Esophagus squamous epithelium (tissue), 5 donors: Measurements from ENCODE around the gene LOXL1. TPM values are rescaled to one million over a fixed set of nuclear protein-coding genes. Genes with fewer than 3 reads are reported as not detected.

Source experiments
- DNase-seq: peaks from one replicate; lab custom pipeline; 2025; lab: John Stamatoyannopoulos, UW
- H3K27ac ChIP-seq, 4 donors: fragments of 200-600 bp; sonication (generic); one replicate each; pipeline ENCODE4 v1.5.1; 2016 to 2019; ENCODE audit warnings: mild to moderate bottlenecking in 1 of 4
- H3K27me3 ChIP-seq, 4 donors: fragments of 200-600 bp; sonication (generic); 1 replicate in 3 of 4; 2 replicates in 1 of 4; pipeline versions ENCODE4 v1.5.1 to v1.6.0; 2017 to 2021; ENCODE audit warnings: antibody characterized with exemption in 1 of 4
- H3K36me3 ChIP-seq, 3 donors: fragments of 200-600 bp; sonication (generic); one replicate each; pipeline ENCODE4 v1.5.1; 2016 to 2019
- H3K4me1 ChIP-seq, 3 donors: fragments of 200-600 bp; sonication (generic); one replicate each; pipeline ENCODE4 v1.5.1; 2017 to 2019
- H3K4me3 ChIP-seq, 4 donors: fragments of 200-600 bp; sonication (generic); 1 replicate in 3 of 4; 2 replicates in 1 of 4; pipeline ENCODE4 v1.5.1; 2016 to 2019; ENCODE audit warnings: mild to moderate bottlenecking in 2 of 4, moderate library complexity in 1 of 4
- H3K9me3 ChIP-seq, 3 donors: fragments of 200-600 bp; sonication (generic); one replicate each; pipeline ENCODE4 v1.5.1; 2016 to 2019
- POLR2A ChIP-seq, 4 donors: fragments of 450-650 bp; IDR thresholded peaks; one replicate each; pipeline ENCODE4 v1.6.1; 2017; ENCODE audit warnings: antibody characterized with exemption in 4 of 4, mild to moderate bottlenecking in 4 of 4, moderate library complexity in 3 of 4
- WGBS, 2 donors: methylation state at CpG; one replicate each; pipeline ENCODE4 v1.1.5; 2018; 5-methylcytosine and 5-hydroxymethylcytosine counted together
- intact Hi-C: fragments of 100-400 bp; cut with DNase I; formaldehyde crosslinking; loops from one replicate; pipeline ENCODE4 v1.15.0; 2022
- total RNA-seq, 4 donors: library from RNA; depleted of rRNA; stranded (reverse); fragments of >200 nt; gene quantifications; one replicate each; pipeline ENCODE4 v1.1.0, GENCODE V29; 2016
- TF ChIP-seq, protein P1 (sequence below), 6 experiments: fragments of 450-650 bp in 4 of 6; fragments of 200-600 bp in 2 of 6; sonication (generic) in 2 of 6; IDR thresholded peaks; one replicate each; pipeline ENCODE4 v1.5.1; 2016 to 2019; ENCODE audit warnings: antibody characterized with exemption in 6 of 6, mild to moderate bottlenecking in 4 of 6, moderate library complexity in 4 of 6
- donor health status: DM: yes; HTN: yes; CAD: no.

Gene LOXL1
- total RNA-seq, 4 donors from 2014 or later = 4.3 to 7.7 (median 6.3) TPM

DNA sequence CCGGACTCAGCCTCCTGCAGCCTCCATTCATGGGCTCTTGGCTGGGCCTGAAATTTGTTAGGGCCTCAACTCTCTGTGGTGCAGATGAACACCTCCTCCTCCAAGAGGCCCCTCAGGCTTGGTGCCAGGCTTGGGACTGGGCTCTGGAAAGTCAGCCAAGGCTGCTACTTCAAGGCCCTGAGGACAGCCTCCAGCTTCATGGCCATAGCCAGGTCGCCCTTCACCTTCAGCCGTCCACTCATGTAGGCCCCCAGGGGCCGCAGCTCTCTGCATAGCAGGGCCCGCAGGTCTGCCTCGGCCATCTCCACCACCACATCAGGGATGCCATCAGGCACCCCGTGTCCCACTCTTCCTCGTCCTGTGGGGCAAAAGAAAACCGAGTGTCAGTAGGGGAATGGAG is 57.5 kb downstream of the LOXL1 start:
- H3K27me3 ChIP-seq = no peaks in the 10 kb centered on the region
- peaks cover 0 to 39% (median 0%) of the 10 kb centered on the region in 3 donors for H3K36me3 ChIP-seq
- intact Hi-C loops = no loop called here
- no peak for DNase-seq
- H3K9me3 ChIP-seq = no peaks in the 10 kb centered on the region
- TF ChIP-seq, protein P1, sequence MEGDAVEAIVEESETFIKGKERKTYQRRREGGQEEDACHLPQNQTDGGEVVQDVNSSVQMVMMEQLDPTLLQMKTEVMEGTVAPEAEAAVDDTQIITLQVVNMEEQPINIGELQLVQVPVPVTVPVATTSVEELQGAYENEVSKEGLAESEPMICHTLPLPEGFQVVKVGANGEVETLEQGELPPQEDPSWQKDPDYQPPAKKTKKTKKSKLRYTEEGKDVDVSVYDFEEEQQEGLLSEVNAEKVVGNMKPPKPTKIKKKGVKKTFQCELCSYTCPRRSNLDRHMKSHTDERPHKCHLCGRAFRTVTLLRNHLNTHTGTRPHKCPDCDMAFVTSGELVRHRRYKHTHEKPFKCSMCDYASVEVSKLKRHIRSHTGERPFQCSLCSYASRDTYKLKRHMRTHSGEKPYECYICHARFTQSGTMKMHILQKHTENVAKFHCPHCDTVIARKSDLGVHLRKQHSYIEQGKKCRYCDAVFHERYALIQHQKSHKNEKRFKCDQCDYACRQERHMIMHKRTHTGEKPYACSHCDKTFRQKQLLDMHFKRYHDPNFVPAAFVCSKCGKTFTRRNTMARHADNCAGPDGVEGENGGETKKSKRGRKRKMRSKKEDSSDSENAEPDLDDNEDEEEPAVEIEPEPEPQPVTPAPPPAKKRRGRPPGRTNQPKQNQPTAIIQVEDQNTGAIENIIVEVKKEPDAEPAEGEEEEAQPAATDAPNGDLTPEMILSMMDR (IDR thresholded peaks at IDR 0.05) = no peak
- no peak for TF ChIP-seq POLR2A (IDR thresholded peaks at IDR 0.05)
- peaks cover 40 to 90% (median 65%) of the 10 kb centered on the region in 3 donors for H3K4me1 ChIP-seq
- 100% methylated on average over 1 of the region's 9 CpGs; no CpG with 5 or more reads in 1 of the 2 donors for WGBS, 2 donors
- H3K27ac ChIP-seq = peak overlapping the region; percentile 81 to 95 (median 90)
- no peak overlapping the region for H3K4me3 ChIP-seq

DNA sequence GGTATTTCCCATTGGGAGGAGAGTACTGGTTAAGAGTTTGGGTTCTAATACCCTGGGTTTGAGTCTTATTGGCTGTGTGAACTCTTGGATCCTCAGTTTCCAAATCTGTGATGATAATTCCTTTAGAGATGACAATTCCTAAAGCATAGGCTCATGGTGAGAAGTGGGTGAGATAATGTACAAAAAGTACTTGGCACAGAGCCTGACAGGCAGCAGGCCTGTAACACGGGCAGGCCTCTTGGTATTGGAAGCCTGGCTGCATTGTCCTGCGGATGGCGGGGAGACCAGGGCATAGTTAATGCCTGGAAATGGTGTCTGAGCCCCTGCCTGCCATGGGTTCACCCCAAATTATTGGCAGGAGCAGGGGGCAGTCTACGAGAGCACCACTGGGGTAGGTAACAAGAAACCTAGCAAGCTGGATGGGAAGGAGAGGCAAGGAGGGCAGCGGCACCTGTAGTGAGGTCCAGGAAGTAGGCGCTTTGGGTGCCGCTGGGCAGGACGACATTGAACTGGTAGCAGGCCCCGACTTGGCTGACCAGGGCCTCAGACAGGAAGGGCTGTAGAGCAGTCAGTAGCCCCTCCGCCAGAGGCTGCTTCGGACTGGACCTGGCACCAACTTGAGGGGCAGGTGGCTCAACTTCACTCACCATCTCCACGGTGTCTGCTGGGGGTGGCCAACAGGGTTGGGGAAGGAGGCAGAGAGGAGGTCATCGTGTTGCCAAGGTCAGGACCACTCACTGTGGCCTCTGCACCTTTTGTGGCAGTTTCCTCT is 58.1 kb downstream of the LOXL1 start:
- intact Hi-C loops = no loop called here
- Histone ChIP-seq H3K36me3 (peaks cover 0 to 39% (median 0%) of the 10 kb centered on the region in 3 donors), H3K9me3 (no peaks in the 10 kb centered on the region), H3K27me3 (no peaks in the 10 kb centered on the region), H3K27ac (peak overlapping the region in 3 of 4 donors; percentile 86 to 95 (median 93)), H3K4me1 (peaks cover 46 to 92% (median 71%) of the 10 kb centered on the region in 3 donors), H3K4me3 (no peak overlapping the region)
- TF ChIP-seq POLR2A (IDR thresholded peaks at IDR 0.05) = no peak
- TF ChIP-seq, protein P1 (IDR thresholded peaks at IDR 0.05) = no peak
- no peak for DNase-seq
- 73 to 91% methylated on average over 4 to 11 of the region's 13 CpGs for WGBS, 2 donors

DNA sequence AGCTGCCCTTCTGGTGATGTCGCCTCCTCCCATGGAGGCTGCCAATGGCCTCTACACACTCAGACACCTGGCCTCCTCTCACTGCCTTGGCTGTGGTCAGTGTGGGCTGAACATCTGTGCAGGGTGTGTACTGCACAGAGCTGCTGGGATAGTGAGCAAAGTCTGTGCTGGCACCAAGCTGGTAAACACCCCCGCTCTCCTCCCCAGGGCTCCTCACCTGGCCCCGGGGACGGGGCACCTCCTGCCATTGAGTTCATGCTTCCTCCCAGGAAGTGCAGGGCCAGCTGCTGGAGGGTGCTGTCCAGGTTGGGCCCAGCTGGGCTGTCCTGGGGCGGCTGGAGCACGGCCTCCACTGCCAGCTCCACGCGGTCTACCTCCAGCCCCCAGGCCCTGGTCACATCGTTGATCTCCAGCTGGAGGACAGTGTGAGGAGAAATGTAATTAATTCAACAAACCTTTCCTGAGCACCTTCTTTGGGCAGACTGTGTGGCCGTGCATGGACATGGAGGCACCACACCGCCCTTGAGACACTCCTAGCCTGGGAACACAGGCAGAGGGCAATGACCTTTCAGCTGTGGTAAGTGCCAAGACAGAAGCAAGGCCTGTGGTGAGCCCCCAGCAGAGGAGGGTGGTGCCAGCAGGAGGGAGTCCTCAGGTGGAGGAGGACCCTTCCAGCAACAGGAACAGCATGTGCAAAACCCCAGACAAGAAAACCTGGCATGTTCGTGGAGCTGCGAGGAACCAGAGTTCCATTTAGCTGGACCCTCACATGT is 59.0 kb downstream of the LOXL1 start:
- Histone ChIP-seq H3K27ac (peak overlapping the region in 3 of 4 donors; percentile 13 to 95 (median 93)), H3K4me3 (no peak overlapping the region), H3K36me3 (peaks cover 0 to 39% (median 0%) of the 10 kb centered on the region in 3 donors), H3K27me3 (no peaks in the 10 kb centered on the region), H3K4me1 (peaks cover 54 to 95% (median 80%) of the 10 kb centered on the region in 3 donors), H3K9me3 (no peaks in the 10 kb centered on the region)
- intact Hi-C loops = no loop called here
- TF ChIP-seq POLR2A (IDR thresholded peaks at IDR 0.05) = no peak
- TF ChIP-seq, protein P1 (IDR thresholded peaks at IDR 0.05) = no peak
- no peak for DNase-seq
- 81 to 85% methylated on average over 3 to 6 of the region's 13 CpGs for WGBS, 2 donors

DNA sequence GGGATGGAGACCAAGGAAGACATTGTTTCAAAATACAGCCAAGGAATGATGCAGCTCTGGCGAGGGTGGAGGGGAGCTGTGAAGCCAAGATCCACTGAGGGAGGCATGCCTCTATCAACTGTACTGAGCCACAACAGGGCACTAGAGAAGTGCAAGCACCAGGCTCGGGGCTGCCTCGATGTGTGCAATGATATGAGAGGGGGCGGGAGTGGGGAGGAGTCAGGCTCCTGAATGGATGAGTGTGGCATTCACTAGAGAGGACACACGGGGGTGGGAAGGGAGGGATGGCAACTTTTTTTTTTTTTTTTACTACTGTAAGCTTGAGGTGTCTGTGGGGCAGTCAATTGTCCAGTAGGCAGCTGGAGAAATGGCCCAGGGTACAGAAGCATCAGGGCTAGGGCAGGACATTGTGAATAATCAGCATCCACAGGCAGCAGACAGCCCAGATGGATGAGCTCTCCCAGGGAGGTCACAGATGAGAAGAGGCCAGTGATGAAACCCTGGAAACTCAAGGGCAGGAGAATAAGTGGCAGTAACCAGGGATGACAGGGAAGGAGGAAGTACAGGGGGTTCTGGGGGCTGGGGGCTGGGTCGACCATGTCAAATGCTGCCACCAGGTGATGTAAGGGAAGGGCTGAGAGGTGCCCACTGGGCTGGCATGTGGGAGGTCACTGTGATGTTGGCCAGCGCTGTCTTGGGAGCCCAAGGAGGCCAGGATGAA is 60.0 kb downstream of the LOXL1 start:
- Histone ChIP-seq H3K9me3 (no peaks in the 10 kb centered on the region), H3K4me3 (no peak overlapping the region), H3K36me3 (peaks cover 0 to 39% (median 0%) of the 10 kb centered on the region in 3 donors), H3K27me3 (no peaks in the 10 kb centered on the region), H3K27ac (peak overlapping the region in 3 of 4 donors; percentile 89 to 91 (median 90)), H3K4me1 (peaks cover 56 to 100% (median 90%) of the 10 kb centered on the region in 3 donors)
- intact Hi-C loops = no loop called here
- TF ChIP-seq, protein P1 (IDR thresholded peaks at IDR 0.05) = no peak
- no peak for TF ChIP-seq POLR2A (IDR thresholded peaks at IDR 0.05)
- WGBS, 2 donors = 43 to 58% methylated on average over 4 to 6 of the region's 7 CpGs
- no peak for DNase-seq
